Duodenal mucosa (tissue), 2 donors: ENCODE data around the gene KBTBD4.

Experiments
- H3K27ac ChIP-seq: one replicate; pipeline ENCODE4 v1.7.0; 2013; ENCODE audit warnings: low read depth, low read length
- H3K27me3 ChIP-seq, 2 donors: one replicate each; pipeline ENCODE4 v1.7.0; 2013; ENCODE audit warnings: low read length in 2 of 2, control low read depth in 1 of 2; ENCODE audit not compliant: insufficient read depth in 2 of 2, control insufficient read depth in 1 of 2
- H3K36me3 ChIP-seq, 2 donors: one replicate each; pipeline ENCODE4 v1.7.0; 2013; ENCODE audit warnings: low read length in 2 of 2, control low read depth in 1 of 2; ENCODE audit not compliant: insufficient read depth in 2 of 2, control insufficient read depth in 1 of 2
- H3K4me1 ChIP-seq, 2 donors: one replicate each; pipeline ENCODE4 v1.7.0; 2013; ENCODE audit warnings: low read length in 2 of 2, control low read depth in 1 of 2; ENCODE audit not compliant: insufficient read depth in 2 of 2, control insufficient read depth in 1 of 2
- H3K4me3 ChIP-seq, 2 donors: one replicate each; pipeline ENCODE4 v1.7.0; 2013; ENCODE audit warnings: low read length in 2 of 2, low read depth in 1 of 2
- H3K9ac ChIP-seq, 2 donors: one replicate each; pipeline ENCODE4 v1.7.0; 2013; ENCODE audit warnings: low read length in 2 of 2, low read depth in 1 of 2
- H3K9me3 ChIP-seq, 2 donors: one replicate each; pipeline ENCODE4 v1.7.0; 2013; ENCODE audit warnings: low read length in 2 of 2, control low read depth in 1 of 2; ENCODE audit not compliant: control insufficient read depth in 1 of 2

The KBTBD4 gene

DNA sequence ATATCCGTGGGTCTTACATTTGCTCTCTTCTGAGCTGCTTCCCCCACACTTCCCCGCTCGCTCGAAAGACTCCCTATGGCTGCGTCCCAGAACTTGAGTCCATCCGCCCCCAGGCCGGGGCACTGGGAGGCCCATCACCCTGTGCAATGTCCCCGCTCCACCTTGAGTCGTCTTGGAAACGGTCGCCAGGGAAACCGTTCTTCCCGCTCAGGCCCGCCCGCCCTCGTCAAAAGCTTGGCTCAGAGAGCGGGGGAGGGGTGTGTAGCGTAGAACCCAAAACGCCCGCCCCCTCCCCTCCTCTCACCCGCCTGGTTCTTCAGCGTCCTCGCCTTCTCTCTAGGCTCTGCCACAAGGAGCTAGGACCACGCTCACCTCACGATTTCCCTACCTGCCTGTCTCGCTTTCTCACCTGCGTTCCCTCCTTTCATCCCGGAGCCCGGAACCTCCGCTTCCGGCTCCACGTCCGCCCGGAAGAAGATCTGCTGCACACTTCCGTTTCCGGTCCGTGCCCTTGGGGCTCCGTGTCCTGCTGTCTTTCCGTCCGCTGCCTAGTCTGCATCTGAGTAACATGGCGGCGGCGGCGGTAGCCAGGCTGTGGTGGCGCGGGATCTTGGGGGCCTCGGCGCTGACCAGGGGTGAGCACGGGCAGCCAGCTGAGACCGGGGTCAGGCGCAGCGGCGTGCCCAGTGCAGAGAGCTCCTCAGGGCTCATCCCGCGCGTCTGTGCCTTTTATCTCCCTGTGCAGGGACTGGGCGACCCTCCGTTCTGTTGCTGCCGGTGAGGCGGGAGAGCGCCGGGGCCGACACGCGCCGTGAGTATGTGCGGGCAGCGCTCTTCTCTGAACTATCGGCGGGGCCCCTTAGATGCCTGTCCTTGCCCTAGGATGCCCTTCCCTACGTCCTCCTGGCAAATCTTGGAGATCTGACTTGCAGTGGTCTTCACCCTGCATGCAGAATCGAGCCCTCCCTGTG lies at the start of gene KBTBD4, which contains the start of gene NDUFS3:
Gene KBTBD4, minus strand, starts transcription at position 447 of the 971 bp plus-strand sequence. Its CDS starts 19 bp downstream, at position 428.
Gene NDUFS3, plus strand, starts transcription at position 551 of the 971 bp plus-strand sequence. Its CDS starts 18 bp downstream, at position 569.
- Histone ChIP-seq H3K9me3 (no peaks in the 10 kb centered on the region), H3K36me3 (peaks cover 23 to 60% of the 10 kb centered on the region in 2 donors), H3K27ac (peak within 1 kb of the TSS; percentile 86), H3K9ac (peak within 1 kb of the TSS; percentile 99 to 100), H3K4me3 (peak within 1 kb of the TSS; percentile 99), H3K27me3 (no peaks in the 10 kb centered on the region), H3K4me1 (peaks cover 27 to 28% of the 10 kb centered on the region in 2 donors)

DNA sequence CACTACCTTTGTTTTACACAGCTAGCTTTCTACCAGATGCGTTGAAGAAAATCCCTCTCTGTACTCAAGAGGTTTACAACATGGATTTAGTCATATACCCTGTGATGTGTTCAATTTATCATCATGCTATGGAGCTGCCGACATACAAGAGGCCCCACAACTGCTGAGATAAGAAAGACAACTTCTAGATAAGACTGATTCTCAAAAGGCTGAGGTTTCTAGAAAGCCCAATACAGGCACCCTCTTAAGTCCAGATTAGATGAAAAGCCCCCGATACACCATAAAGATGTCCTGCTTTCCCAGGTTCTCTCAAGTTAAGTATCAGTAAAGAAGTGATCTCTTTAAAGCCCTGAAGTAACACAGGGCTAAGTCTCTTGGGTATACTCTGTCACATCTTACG lies 49.3 kb upstream of the KBTBD4 start:
- peaks cover 31 to 77% of the 10 kb centered on the region in 2 donors for H3K36me3 ChIP-seq

DNA sequence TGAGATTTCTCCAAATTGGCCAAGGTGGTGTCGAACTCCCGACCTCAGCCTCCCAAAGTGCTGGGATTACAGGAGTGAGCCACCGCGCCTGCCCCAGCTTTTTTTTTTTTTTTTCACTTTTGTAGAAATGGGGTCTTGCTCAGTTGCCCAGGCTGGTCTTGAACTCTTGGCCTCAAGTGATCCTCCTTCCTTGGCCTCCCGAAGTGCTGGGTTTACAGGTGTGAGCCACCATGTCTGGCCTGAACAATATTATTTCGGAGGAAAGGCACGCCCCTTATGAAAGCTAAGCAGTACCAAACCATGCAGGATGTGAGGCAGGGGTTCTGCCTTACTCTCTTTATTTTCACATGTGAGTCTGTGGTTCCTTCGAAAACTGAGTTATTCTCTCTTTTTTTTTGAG lies 47.5 kb upstream of the KBTBD4 start:
- Histone ChIP-seq H3K4me1 (no peaks in the 10 kb centered on the region), H3K36me3 (peaks cover 35 to 90% of the 10 kb centered on the region in 2 donors), H3K27ac (no peak overlapping the region), H3K9me3 (no peaks in the 10 kb centered on the region), H3K4me3 (no peak overlapping the region), H3K9ac (no peak overlapping the region), H3K27me3 (no peaks in the 10 kb centered on the region)

More for the DNA sequence above, 49.3 kb upstream of the KBTBD4 start:
- Histone ChIP-seq H3K27ac (no peak overlapping the region), H3K27me3 (no peaks in the 10 kb centered on the region), H3K9me3 (no peaks in the 10 kb centered on the region), H3K4me1 (no peaks in the 10 kb centered on the region), H3K4me3 (no peak overlapping the region), H3K9ac (no peak overlapping the region)

DNA sequence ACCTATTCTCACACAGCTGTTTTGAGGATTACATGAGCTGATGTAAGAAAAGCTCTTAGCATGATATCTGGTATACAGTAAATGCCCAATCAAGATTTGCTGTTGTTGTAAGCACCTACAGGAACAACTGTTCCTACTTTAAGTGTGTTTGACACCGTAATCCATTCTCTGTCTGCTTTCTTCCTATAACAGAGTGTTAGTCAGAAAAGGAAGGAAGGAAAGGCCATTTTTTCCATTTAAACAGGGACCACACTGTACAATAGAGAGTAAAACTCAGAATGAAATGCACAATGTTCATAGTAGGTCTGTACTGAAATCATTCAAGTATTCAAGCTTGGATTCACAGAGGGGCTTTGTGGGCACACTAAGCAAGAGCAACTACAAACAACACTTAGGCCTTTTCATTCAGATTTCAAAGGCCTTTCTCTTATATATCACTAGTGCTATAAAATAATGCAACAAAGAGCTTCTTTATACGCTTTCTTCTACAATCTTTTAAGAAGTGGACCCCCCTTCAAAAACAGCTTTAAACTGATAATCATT lies 42.1 kb upstream of the KBTBD4 start:
- Histone ChIP-seq H3K27me3 (no peaks in the 10 kb centered on the region), H3K27ac (no peak overlapping the region), H3K9me3 (no peaks in the 10 kb centered on the region), H3K36me3 (peaks cover 19 to 70% of the 10 kb centered on the region in 2 donors), H3K4me3 (no peak overlapping the region), H3K4me1 (no peaks in the 10 kb centered on the region), H3K9ac (no peak overlapping the region)

DNA sequence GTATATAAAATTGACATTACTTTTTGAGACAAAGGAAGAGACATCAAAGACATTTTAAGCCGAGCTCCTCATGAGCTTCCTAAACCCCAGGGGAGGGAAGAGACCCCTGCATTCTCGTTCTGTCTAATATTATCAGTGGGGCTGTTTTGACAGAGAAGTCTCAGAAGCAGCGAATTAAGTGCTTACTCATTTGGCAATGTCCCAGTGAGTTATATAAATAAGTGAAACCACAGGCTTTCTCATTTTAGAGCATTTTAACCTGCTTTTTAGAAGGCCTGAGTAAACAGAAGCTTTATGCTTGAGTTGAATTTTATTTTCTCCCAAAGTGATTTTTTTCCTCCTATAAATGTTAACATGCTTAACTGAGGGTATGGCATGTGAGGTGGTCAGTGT lies 38.6 kb upstream of the KBTBD4 start:
- no peak overlapping the region for H3K27ac ChIP-seq
- no peaks in the 10 kb centered on the region for H3K27me3 ChIP-seq
- H3K36me3 ChIP-seq, result peaks cover 19 to 41% of the 10 kb centered on the region in 2 donors
- no peaks in the 10 kb centered on the region for H3K9me3 ChIP-seq
- no peaks in the 10 kb centered on the region for H3K4me1 ChIP-seq
- H3K4me3 ChIP-seq, result no peak overlapping the region
- H3K9ac ChIP-seq, result no peak overlapping the region

DNA sequence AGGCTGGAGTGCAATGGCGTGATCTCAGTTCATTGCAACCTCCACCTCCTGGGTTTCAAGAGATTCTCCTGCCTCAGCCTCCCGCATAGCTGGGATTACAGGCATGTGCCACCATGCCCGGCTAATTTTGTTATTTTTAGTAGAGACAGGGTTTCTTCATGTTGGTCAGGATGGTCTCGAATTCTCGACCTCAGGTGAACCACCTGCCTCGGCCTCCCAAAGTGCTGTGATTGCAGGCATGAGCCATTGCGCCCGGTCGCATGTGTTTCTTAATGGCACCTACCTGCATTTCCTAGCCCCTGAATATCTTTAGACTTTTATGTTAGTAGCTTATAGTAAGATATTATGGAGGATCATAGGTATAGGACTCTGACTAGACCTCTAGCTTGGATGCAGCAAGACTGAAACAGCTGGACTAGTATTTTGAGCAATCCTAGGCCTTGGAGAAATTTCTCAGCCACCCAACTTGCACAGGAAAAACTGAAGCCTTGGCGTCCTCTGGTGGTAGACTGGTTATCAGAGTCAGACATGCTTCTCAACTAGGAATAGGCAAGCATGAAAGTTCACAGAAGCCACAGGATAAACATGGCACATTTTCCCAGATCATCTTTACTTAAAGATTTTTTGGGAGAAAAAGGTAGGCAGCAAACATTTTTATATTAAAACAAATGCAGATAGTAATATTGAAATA lies 38.1 kb upstream of the KBTBD4 start:
- no peak overlapping the region for H3K9ac ChIP-seq
- H3K36me3 ChIP-seq, result peaks cover 14 to 35% of the 10 kb centered on the region in 2 donors
- no peak overlapping the region for H3K4me3 ChIP-seq
- H3K9me3 ChIP-seq, result no peaks in the 10 kb centered on the region
- H3K27me3 ChIP-seq, result no peaks in the 10 kb centered on the region
- no peaks in the 10 kb centered on the region for H3K4me1 ChIP-seq
- H3K27ac ChIP-seq, result no peak overlapping the region

DNA sequence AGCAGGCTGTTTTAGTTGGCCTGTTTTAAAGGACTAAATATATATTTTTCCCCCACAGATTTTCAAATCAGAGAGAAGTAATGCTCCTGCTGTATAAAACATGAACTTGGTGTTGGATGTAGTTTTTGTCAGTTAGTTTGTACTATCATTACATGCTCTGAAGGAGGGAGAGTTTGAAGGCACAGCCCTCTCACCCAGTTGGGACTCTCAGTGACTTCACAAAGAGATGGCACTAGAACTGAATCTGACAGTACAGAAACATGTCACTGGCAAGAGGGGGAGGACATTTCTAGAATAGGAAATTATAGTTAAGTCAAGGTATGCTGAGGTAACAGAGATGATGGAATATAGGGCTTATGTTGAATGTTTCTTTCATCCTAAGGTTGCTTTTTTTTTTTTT lies 36.5 kb upstream of the KBTBD4 start:
- no peak overlapping the region for H3K4me3 ChIP-seq
- H3K27ac ChIP-seq, result no peak overlapping the region
- H3K9me3 ChIP-seq, result no peaks in the 10 kb centered on the region
- H3K27me3 ChIP-seq, result no peaks in the 10 kb centered on the region
- peaks cover 12 to 19% of the 10 kb centered on the region in 2 donors for H3K36me3 ChIP-seq
- no peak overlapping the region for H3K9ac ChIP-seq
- no peaks in the 10 kb centered on the region for H3K4me1 ChIP-seq

DNA sequence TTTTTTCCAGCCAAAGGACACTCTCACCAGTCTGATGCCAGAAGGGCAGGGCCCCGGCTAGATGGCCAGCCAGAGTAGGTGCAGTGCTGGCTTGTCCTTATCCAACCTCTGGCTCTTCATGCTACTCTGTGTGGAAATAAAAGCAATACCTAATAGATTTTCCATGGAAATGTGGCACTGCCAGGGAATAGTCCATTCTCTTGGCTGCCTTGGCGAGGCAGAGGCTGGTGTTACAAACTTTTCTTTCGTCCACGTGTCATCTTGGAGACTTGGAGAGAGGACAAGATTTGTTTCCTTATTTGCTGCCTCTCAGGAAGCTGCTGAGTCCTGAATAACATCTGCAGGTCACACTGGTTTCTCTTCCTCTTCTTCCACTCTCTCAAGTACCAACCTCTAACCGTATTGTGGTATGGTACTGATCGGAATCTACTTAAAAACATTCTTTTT lies 32.6 kb upstream of the KBTBD4 start:
- H3K27ac ChIP-seq, result no peak overlapping the region

DNA sequence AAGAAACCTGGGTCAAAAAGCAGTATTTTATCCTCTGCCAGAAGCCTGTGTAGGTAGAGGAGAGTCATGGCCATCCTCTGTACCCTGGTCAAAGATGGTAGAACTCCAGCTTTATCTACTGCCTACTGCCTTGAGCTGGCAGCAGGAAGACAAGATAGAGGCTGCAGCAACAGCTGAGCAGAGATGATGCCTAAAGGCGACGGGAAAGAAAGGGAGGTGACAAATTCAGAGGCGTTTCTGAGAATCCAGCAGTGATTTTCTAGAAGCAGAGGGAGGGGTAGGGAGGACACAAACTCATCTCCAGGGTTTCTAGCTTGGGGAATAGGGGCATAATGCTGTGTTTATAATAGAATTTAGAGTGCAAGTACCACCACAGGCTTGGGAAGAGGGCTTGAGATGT lies 30.9 kb upstream of the KBTBD4 start:
- no peak overlapping the region for H3K27ac ChIP-seq
- no peaks in the 10 kb centered on the region for H3K36me3 ChIP-seq
- H3K9me3 ChIP-seq, result no peaks in the 10 kb centered on the region
- no peaks in the 10 kb centered on the region for H3K4me1 ChIP-seq
- no peaks in the 10 kb centered on the region for H3K27me3 ChIP-seq
- no peak overlapping the region for H3K4me3 ChIP-seq
- H3K9ac ChIP-seq, result no peak overlapping the region

More for the DNA sequence above, 32.6 kb upstream of the KBTBD4 start:
- no peak overlapping the region for H3K9ac ChIP-seq
- H3K4me1 ChIP-seq, result no peaks in the 10 kb centered on the region
- H3K36me3 ChIP-seq, result no peaks in the 10 kb centered on the region
- no peaks in the 10 kb centered on the region for H3K27me3 ChIP-seq
- no peaks in the 10 kb centered on the region for H3K9me3 ChIP-seq
- no peak overlapping the region for H3K4me3 ChIP-seq

DNA sequence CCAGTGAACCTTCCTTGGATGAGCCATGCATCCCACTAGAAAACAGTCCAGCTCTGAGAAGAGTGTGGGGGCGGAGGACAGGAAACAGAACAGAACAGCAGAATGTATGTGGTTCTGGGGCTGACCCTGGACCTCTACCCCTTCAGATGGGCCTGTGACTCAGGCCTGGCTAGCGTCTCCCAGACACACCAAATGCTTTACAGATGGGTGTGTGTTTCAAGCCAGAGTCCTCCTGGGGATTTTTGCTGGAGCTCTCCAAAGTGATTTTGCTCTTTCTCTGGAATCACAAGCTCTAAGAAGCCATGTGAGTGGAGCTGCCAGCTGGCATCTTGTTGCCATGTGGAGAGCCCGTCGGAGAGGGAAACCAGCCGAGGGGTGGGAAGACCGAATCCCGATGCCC lies 28.6 kb upstream of the KBTBD4 start:
- H3K4me3 ChIP-seq, result no peak overlapping the region
- no peak overlapping the region for H3K27ac ChIP-seq
- no peaks in the 10 kb centered on the region for H3K9me3 ChIP-seq
- no peaks in the 10 kb centered on the region for H3K4me1 ChIP-seq
- no peak overlapping the region for H3K9ac ChIP-seq
- H3K36me3 ChIP-seq, result no peaks in the 10 kb centered on the region
- no peaks in the 10 kb centered on the region for H3K27me3 ChIP-seq
